Left ventricle myocardium inferior (tissue), 1 donor: ENCODE measurements around the gene MRPL52. TPM values are rescaled to one million over a fixed set of nuclear protein-coding genes. Genes with fewer than 3 reads are reported as not detected.
"Not testable (repeated sequence)": the region's sequence is repeated elsewhere in the genome, so short reads cannot be mapped to it uniquely, and the experiment has no call there.

Source experiments
- DNase-seq: peaks from one replicate; pipeline ENCODE4 v3.0.0-alpha.2; 2020
- H3K27ac ChIP-seq: fragments of 200-600 bp; replicated peaks from 2 replicates; pipeline ENCODE4 v1.8.0; 2021
- H3K27me3 ChIP-seq: fragments of 200-600 bp; 2 replicates; pipeline ENCODE4 v1.8.0; 2021; ENCODE audit warnings: low read depth
- H3K36me3 ChIP-seq: fragments of 200-600 bp; 2 replicates; pipeline ENCODE4 v1.8.0; 2021
- H3K4me1 ChIP-seq: fragments of 200-600 bp; 2 replicates; pipeline ENCODE4 v1.8.0; 2021
- H3K4me3 ChIP-seq: fragments of 200-600 bp; 2 replicates; pipeline ENCODE4 v1.8.0; 2021; ENCODE audit warnings: mild to moderate bottlenecking, moderate library complexity
- H3K9me3 ChIP-seq: fragments of 200-600 bp; replicated peaks from 2 replicates; pipeline ENCODE4 v1.8.0; 2021
- CTCF ChIP-seq: fragments of 200-600 bp; IDR thresholded peaks from 2 replicates; pipeline ENCODE4 v1.8.0; 2021; ENCODE audit warnings: antibody characterized with exemption, mild to moderate bottlenecking, borderline replicate concordance
- intact Hi-C: fragments of 100-400 bp; cut with micrococcal nuclease; formaldehyde crosslinking; loops from one replicate; pipeline ENCODE4 v1.11.0; 2022
- total RNA-seq: library from RNA; stranded (reverse); fragmentation: NEBNext Ultra II Directional; extraction: Animal tissue kit (Norgen Biotek cat#: 25700); gene quantifications from one replicate; pipeline ENCODE4 v1.2.1, GENCODE V29; 2021
- donor health status: DM: no; HTN: yes; CAD: no; lungs with severe emphysema.

MRPL52 gene
- total RNA-seq, 1 donor from 2014 or later, result 110 TPM

- no peak overlapping the region for H3K27ac ChIP-seq
- intact Hi-C loops, result no loop called here
- TF ChIP-seq CTCF, result no peak
- no peaks in the 10 kb centered on the region for H3K9me3 ChIP-seq
- DNase-seq, result no peak
- no peaks in the 10 kb centered on the region for H3K36me3 ChIP-seq
- H3K4me1 ChIP-seq, result no peaks in the 10 kb centered on the region
- H3K4me3 ChIP-seq, result no peak overlapping the region
- no peaks in the 10 kb centered on the region for H3K27me3 ChIP-seq
These were observed 26.1 kb upstream of the MRPL52 start for GRCh38 chr14:22803687-22803974.

GRCh38 chr14:22805235-22805634, 24.5 kb upstream of the MRPL52 start:
- H3K36me3 ChIP-seq, H3K27ac ChIP-seq, H3K27me3 ChIP-seq, H3K4me1 ChIP-seq, H3K4me3 ChIP-seq, H3K9me3 ChIP-seq, intact Hi-C loops, DNase-seq: not testable (repeated sequence)

- Histone ChIP-seq H3K9me3 (no peaks in the 10 kb centered on the region), H3K27ac (no peak overlapping the region), H3K27me3 (no peaks in the 10 kb centered on the region), H3K36me3 (no peaks in the 10 kb centered on the region), H3K4me1 (no peaks in the 10 kb centered on the region), H3K4me3 (no peak overlapping the region)
- no peak for TF ChIP-seq CTCF
- DNase-seq, result no peak
- intact Hi-C loops, result no loop called here
These were observed 22.1 kb upstream of the MRPL52 start for GRCh38 chr14:22807432-22808087.

- no peak for DNase-seq
- intact Hi-C loops, result no loop called here
- TF ChIP-seq CTCF, result no peak
- no peak overlapping the region for H3K27ac ChIP-seq
- no peak overlapping the region for H3K4me3 ChIP-seq
- no peaks in the 10 kb centered on the region for H3K27me3 ChIP-seq
- no peaks in the 10 kb centered on the region for H3K36me3 ChIP-seq
- no peaks in the 10 kb centered on the region for H3K4me1 ChIP-seq
- no peaks in the 10 kb centered on the region for H3K9me3 ChIP-seq
These were observed 21.1 kb upstream of the MRPL52 start for GRCh38 chr14:22808388-22809209.

- Histone ChIP-seq H3K27me3 (no peaks in the 10 kb centered on the region), H3K4me1 (peaks cover 6% of the 10 kb centered on the region), H3K36me3 (no peaks in the 10 kb centered on the region), H3K27ac (no peak overlapping the region), H3K9me3 (no peaks in the 10 kb centered on the region), H3K4me3 (no peak overlapping the region)
- no peak for DNase-seq
- no peak for TF ChIP-seq CTCF
- intact Hi-C loops, result no loop called here
These were observed 18.0 kb upstream of the MRPL52 start for GRCh38 chr14:22811722-22812121.

GRCh38 chr14:22812744-22813143, 16.9 kb upstream of the MRPL52 start:
- intact Hi-C loops, result no loop called here
- no peak overlapping the region for H3K4me3 ChIP-seq

More at GRCh38 chr14:22812744-22813143, 16.9 kb upstream of the MRPL52 start:
- H3K36me3 ChIP-seq, result no peaks in the 10 kb centered on the region
- no peak for TF ChIP-seq CTCF
- H3K9me3 ChIP-seq, result no peaks in the 10 kb centered on the region
- no peaks in the 10 kb centered on the region for H3K27me3 ChIP-seq
- H3K4me1 ChIP-seq, result peaks cover 6% of the 10 kb centered on the region
- DNase-seq, result no peak
- H3K27ac ChIP-seq, result no peak overlapping the region
